ENCODE measurements around the gene OPCML. TPM values are rescaled to one million over a fixed set of nuclear protein-coding genes. Genes with fewer than 3 reads are reported as not detected.

Gene OPCML
- total RNA-seq, 1 experiment from 2014 or later, result not detected

- H3K4me2 ChIP-seq, result no peak overlapping the region
- H3K4me3 ChIP-seq, result no peak overlapping the region
- no peaks in the 10 kb centered on the region for H3K36me3 ChIP-seq (ENCODE audit: low read depth)
- no TSS peak for BruUV-seq (replicated peaks)
- no peaks in the 10 kb centered on the region for H3K9me3 ChIP-seq (ENCODE audit: insufficient read depth, low read depth)
- no peaks in the 10 kb centered on the region for H3K27me3 ChIP-seq (ENCODE audit: insufficient read depth, low read depth)
- DNase-seq, result no peak
- no peak overlapping the region for H3K27ac ChIP-seq
- CTCF ChIA-PET, result no interaction called here
- no peaks in the 10 kb centered on the region for H3F3A ChIP-seq (ENCODE audit: insufficient read depth, low read depth)
- TF ChIP-seq CTCF (conservative IDR thresholded peaks at IDR 0.05) (no peak), EZH2 (IDR thresholded peaks at IDR 0.05; ENCODE audit: low read depth) (no peak)
- no peaks in the 10 kb centered on the region for H3K4me1 ChIP-seq (replicated peaks; ENCODE audit: insufficient read depth)
- no peak overlapping the region for H2AFZ ChIP-seq
- POLR2A ChIA-PET (ENCODE audit: unreplicated experiment), result no interaction called here
- no peaks in the 10 kb centered on the region for H3K79me2 ChIP-seq (ENCODE audit: low read depth)
- H3K9me2 ChIP-seq (ENCODE audit: insufficient read depth), result no peaks in the 10 kb centered on the region
- intact Hi-C loops (cut with micrococcal nuclease; ENCODE audit: unreplicated experiment), result no loop called here
- H4K20me1 ChIP-seq (ENCODE audit: insufficient read depth), result no peaks in the 10 kb centered on the region
Observed at GRCh38 chr11:132969892-132970291, 562.4 kb downstream of the OPCML start.

- no peak overlapping the region for H3K4me2 ChIP-seq
- no peak overlapping the region for H2AFZ ChIP-seq
- H3K9me3 ChIP-seq (ENCODE audit: insufficient read depth, low read depth), result no peaks in the 10 kb centered on the region
- no peak for DNase-seq
- H3F3A ChIP-seq (ENCODE audit: insufficient read depth, low read depth), result no peaks in the 10 kb centered on the region
- H3K4me1 ChIP-seq (replicated peaks; ENCODE audit: insufficient read depth), result no peaks in the 10 kb centered on the region
- no peak for TF ChIP-seq CTCF (conservative IDR thresholded peaks at IDR 0.05)
- no peak for TF ChIP-seq EZH2 (IDR thresholded peaks at IDR 0.05; ENCODE audit: low read depth)
- BruUV-seq (replicated peaks), result no TSS peak
- ChIA-PET CTCF (no interaction called here), POLR2A (ENCODE audit: unreplicated experiment) (no interaction called here)
- no peaks in the 10 kb centered on the region for H4K20me1 ChIP-seq (ENCODE audit: insufficient read depth)
- H3K27me3 ChIP-seq (ENCODE audit: insufficient read depth, low read depth), result peaks cover 46% of the 10 kb centered on the region
- H3K36me3 ChIP-seq (ENCODE audit: low read depth), result no peaks in the 10 kb centered on the region
- intact Hi-C loops (cut with micrococcal nuclease; ENCODE audit: unreplicated experiment), result no loop called here
- no peak overlapping the region for H3K4me3 ChIP-seq
- H3K79me2 ChIP-seq (ENCODE audit: low read depth), result no peaks in the 10 kb centered on the region
- no peak overlapping the region for H3K27ac ChIP-seq
- no peaks in the 10 kb centered on the region for H3K9me2 ChIP-seq (ENCODE audit: insufficient read depth)
Observed at GRCh38 chr11:132962041-132962440, 570.3 kb downstream of the OPCML start.

- Histone ChIP-seq H3K4me1 (replicated peaks; ENCODE audit: insufficient read depth) (no peaks in the 10 kb centered on the region), H3K36me3 (ENCODE audit: low read depth) (no peaks in the 10 kb centered on the region), H3K27ac (no peak overlapping the region), H3K4me3 (no peak overlapping the region), H3K9me2 (ENCODE audit: insufficient read depth) (no peaks in the 10 kb centered on the region), H2AFZ (no peak overlapping the region), H3K27me3 (ENCODE audit: insufficient read depth, low read depth) (peaks cover 46% of the 10 kb centered on the region), H3F3A (ENCODE audit: insufficient read depth, low read depth) (no peaks in the 10 kb centered on the region), H3K9me3 (ENCODE audit: insufficient read depth, low read depth) (no peaks in the 10 kb centered on the region), H4K20me1 (ENCODE audit: insufficient read depth) (no peaks in the 10 kb centered on the region), H3K79me2 (ENCODE audit: low read depth) (no peaks in the 10 kb centered on the region), H3K4me2 (no peak overlapping the region)
- POLR2A ChIA-PET (ENCODE audit: unreplicated experiment), result no interaction called here
- intact Hi-C loops (cut with micrococcal nuclease; ENCODE audit: unreplicated experiment), result no loop called here
- CTCF ChIA-PET, result no interaction called here
- TF ChIP-seq EZH2 (IDR thresholded peaks at IDR 0.05; ENCODE audit: low read depth) (no peak), CTCF (conservative IDR thresholded peaks at IDR 0.05) (no peak)
- DNase-seq, result no peak
- BruUV-seq (replicated peaks), result no TSS peak
Observed at GRCh38 chr11:132961453-132961852, 570.8 kb downstream of the OPCML start.

Measured in PC-9 (cell line).